ENCODE data around the gene SPINT3.
A peak's percentile ranks its signal among the peaks of the same experiment; 100 is the strongest.
"Not testable (repeated sequence)": the region's sequence is repeated elsewhere in the genome, so short reads cannot be mapped to it uniquely, and the experiment has no call there.

SPINT3 gene

DNA sequence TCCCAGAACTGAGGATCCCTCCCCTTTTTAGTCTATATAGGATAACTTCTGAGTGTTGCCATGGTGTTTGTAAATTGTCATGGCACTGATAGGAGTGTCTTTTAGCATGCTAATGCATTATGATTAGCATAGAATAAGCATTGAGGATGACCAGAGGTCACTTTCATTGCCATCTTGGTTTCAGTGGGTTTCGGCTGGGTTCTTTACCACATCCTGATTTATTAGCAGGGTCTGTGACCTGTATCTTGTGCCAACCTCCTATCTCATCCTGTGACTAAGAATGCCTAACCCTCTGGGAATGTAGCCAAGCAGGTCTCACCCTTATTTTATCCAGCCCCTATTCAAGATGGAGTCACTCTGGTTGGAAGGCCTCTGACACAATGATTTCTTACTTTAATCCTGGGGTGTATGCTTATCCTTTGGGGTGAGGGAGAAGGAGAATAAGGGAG, 26.3 kb downstream of the SPINT3 start:
- in situ Hi-C loops (cut with MboI; ENCODE audit: low sequenced_read_pairs), result no loop called here
- Histone ChIP-seq H3K36me3 (replicated peaks) (no peaks in the 10 kb centered on the region), H3K27me3 (ENCODE audit: low read depth) (peaks cover 17% of the 10 kb centered on the region), H3K4me3 (no peak overlapping the region), H3K9me3 (no peaks in the 10 kb centered on the region), H3K4me1 (no peaks in the 10 kb centered on the region)
- no peak for DNase-seq (ENCODE audit: low spot score in 2 of 2)

DNA sequence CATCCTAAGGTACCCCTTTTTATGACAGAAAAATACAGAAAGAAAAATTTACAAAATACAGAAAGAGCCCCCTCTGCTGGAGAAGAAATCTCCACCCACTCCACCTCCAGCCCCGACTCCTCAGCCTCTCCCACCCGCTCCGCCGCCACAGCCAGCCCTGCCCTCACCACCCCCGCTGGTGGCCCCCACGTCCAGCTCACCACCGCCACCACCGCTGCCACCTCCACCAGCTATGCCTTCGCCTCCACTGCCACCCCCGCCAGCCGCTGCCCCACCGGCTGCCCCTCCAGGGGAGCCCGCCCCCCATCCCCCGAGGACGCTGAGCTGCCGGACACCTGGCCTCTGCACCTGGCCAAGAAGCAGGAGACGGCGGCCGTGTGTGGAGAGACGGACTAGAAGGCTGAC, 28.2 kb downstream of the SPINT3 start:
- no peak overlapping the region for H3K4me3 ChIP-seq
- no peaks in the 10 kb centered on the region for H3K9me3 ChIP-seq
- DNase-seq (ENCODE audit: low spot score in 2 of 2), result peak in 1 of 2 experiments; percentile 35
- H3K36me3 ChIP-seq (replicated peaks), result no peaks in the 10 kb centered on the region
- H3K4me1 ChIP-seq, result no peaks in the 10 kb centered on the region
- peaks cover 32% of the 10 kb centered on the region for H3K27me3 ChIP-seq (ENCODE audit: low read depth)
- in situ Hi-C loops (cut with MboI; ENCODE audit: low sequenced_read_pairs), result no loop called here

DNA sequence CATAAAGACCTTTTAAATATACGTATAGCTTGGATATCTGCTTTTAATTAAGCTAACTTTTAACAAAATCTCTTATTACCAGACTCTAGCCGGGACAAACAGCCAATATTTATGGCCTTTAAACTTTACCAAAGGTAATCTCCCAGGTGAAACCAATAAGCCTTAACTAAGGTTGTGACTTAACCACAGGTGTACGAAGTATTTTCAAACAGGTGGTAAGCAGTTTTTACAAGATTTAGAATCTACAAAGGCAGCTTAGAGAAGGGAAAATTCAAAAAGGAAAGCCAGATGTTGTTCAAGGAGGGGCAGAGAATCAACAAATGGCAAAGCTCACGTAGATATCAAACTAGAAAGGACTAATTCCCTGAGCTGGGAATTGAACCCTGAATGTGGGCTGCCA, 30.0 kb downstream of the SPINT3 start:
- no peak for DNase-seq (ENCODE audit: low spot score in 2 of 2)
- in situ Hi-C loops (cut with MboI; ENCODE audit: low sequenced_read_pairs), result no loop called here

DNA sequence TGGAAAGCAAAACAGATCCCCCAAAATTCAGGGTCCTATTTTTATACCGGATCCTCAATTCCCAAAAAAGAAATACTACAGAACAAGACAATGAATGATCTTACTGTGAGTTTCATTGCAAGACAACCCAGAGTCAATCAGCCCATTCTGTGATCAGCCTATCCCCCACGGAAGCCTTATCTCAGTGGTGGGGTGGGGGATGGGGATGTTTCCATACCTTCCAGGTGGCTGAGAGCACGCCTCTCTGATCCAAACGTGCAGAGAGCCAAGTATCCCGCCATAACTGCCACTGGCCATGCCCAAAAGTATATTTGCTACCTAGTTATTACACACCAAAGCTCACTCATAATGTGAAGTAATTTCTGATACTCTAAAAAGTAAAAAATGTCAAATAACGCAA, 30.7 kb downstream of the SPINT3 start:
- H3K9me3 ChIP-seq, result no peaks in the 10 kb centered on the region
- in situ Hi-C loops (cut with MboI; ENCODE audit: low sequenced_read_pairs), result no loop called here
- no peaks in the 10 kb centered on the region for H3K36me3 ChIP-seq (replicated peaks)
- no peak overlapping the region for H3K4me3 ChIP-seq
- DNase-seq (ENCODE audit: low spot score in 2 of 2), result no peak
- peaks cover 41% of the 10 kb centered on the region for H3K27me3 ChIP-seq (ENCODE audit: low read depth)
- no peaks in the 10 kb centered on the region for H3K4me1 ChIP-seq

More for the DNA sequence above, 30.0 kb downstream of the SPINT3 start:
- no peaks in the 10 kb centered on the region for H3K9me3 ChIP-seq
- no peaks in the 10 kb centered on the region for H3K36me3 ChIP-seq (replicated peaks)
- H3K4me3 ChIP-seq, result no peak overlapping the region
- H3K4me1 ChIP-seq, result no peaks in the 10 kb centered on the region
- peaks cover 38% of the 10 kb centered on the region for H3K27me3 ChIP-seq (ENCODE audit: low read depth)

DNA sequence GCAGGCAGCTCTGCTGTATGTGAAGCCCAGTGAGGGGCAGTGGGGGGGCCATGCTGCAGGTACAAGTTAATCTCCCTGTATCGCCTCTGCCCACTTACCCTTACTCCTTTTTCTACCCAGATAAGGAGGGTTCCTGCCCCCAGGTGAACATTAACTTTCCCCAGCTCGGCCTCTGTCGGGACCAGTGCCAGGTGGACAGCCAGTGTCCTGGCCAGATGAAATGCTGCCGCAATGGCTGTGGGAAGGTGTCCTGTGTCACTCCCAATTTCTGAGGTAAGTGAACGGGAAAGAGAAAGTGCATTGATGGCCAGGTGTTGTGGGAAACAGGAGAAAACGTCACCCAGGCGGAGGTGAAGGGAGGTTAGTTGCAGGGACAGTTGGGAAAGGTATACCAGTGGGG, 35.6 kb downstream of the SPINT3 start:
- no peaks in the 10 kb centered on the region for H3K36me3 ChIP-seq (replicated peaks)
- H3K4me3 ChIP-seq, result no peak overlapping the region
- DNase-seq (ENCODE audit: low spot score in 2 of 2), result no peak
- in situ Hi-C loops (cut with MboI; ENCODE audit: low sequenced_read_pairs), result no loop called here
- peaks cover 30% of the 10 kb centered on the region for H3K27me3 ChIP-seq (ENCODE audit: low read depth)
- H3K4me1 ChIP-seq, result no peaks in the 10 kb centered on the region
- H3K9me3 ChIP-seq, result no peaks in the 10 kb centered on the region

DNA sequence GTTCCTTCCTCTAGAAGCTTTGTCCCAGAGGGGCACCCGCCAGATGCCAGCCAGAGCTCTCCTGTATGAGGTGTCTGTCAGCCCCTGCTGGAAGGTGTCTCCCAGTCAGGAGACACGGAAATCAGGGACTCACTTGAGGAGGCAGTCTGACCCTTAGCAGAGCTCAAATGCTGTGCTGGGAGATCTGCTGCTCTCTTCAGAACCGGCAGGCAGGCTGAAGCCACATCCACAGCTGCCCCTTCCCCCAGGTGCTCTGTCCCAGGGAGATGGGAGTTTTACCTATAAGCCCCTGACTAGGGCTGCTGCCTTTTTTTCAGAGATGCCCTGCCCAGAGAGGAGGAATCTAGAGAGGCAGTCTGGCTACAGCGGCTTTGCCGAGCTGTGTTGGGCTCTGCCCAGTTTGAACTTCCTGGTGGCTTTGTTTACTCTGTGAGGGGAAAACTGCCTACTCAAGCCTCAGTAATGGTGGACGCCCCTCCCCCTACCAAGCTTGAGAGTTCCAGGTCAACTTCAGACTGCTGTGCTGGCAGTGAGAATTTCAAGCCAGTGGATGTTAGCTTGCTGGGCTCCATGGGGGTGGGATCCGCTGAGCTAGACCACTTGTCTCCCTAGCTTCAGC, 37.8 kb downstream of the SPINT3 start:
- H3K4me3 ChIP-seq; in situ Hi-C loops (cut with MboI; ENCODE audit: low sequenced_read_pairs); H3K9me3 ChIP-seq; DNase-seq (ENCODE audit: low spot score in 2 of 2); H3K4me1 ChIP-seq; H3K36me3 ChIP-seq (replicated peaks): not testable (repeated sequence)
- H3K27me3 ChIP-seq (ENCODE audit: low read depth), result peaks cover 16% of the 10 kb centered on the region

DNA sequence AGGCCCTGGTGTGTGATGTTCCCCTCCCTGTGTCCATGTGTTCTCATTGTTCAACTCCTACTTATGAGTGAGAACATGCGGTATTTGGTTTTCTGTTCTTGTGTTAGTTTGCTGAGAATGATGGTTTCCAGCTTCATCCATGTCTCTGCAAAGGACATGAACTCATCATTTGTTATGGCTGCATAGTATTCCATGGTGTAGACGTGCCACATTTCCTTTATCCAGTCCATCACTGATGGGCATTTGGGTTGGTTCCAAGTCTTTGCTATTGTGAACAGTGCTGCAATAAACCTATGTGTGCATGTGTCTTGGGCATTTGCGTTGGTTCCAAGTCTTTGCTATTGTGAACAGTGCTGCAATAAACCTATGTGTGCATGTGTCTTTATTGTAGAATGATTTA, 43.1 kb downstream of the SPINT3 start:
- H3K9me3 ChIP-seq; H3K4me1 ChIP-seq; H3K27me3 ChIP-seq (ENCODE audit: low read depth); H3K4me3 ChIP-seq; H3K36me3 ChIP-seq (replicated peaks); in situ Hi-C loops (cut with MboI; ENCODE audit: low sequenced_read_pairs); DNase-seq (ENCODE audit: low spot score in 2 of 2): not testable (repeated sequence)

DNA sequence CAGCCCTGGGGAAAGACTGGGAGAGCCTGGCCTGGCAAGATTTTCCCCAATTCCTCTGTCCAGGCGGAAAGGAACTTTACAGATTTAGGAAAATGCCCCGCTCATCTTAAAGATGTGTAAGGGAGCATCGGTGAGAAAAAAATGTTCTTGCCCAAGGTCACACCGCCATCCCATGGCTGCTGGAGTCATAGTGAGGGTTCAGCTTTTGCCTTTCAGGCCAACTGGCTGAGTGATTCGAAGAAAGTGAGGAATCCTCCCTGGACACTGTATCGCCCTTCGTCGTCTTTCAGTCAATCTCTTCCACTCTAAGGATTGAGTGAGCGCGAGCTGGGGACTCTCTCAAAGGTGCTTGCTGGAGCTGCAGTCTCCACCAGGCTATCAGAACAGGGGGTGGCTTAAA, 44.5 kb downstream of the SPINT3 start:
- H3K9me3 ChIP-seq, result no peaks in the 10 kb centered on the region
- DNase-seq (ENCODE audit: low spot score in 2 of 2), result no peak
- H3K4me1 ChIP-seq, result no peaks in the 10 kb centered on the region
- H3K4me3 ChIP-seq, result peak overlapping the region; percentile 24
- in situ Hi-C loops (cut with MboI; ENCODE audit: low sequenced_read_pairs), result no loop called here
- H3K36me3 ChIP-seq (replicated peaks), result no peaks in the 10 kb centered on the region
- H3K27me3 ChIP-seq (ENCODE audit: low read depth), result peaks cover 10% of the 10 kb centered on the region

DNA sequence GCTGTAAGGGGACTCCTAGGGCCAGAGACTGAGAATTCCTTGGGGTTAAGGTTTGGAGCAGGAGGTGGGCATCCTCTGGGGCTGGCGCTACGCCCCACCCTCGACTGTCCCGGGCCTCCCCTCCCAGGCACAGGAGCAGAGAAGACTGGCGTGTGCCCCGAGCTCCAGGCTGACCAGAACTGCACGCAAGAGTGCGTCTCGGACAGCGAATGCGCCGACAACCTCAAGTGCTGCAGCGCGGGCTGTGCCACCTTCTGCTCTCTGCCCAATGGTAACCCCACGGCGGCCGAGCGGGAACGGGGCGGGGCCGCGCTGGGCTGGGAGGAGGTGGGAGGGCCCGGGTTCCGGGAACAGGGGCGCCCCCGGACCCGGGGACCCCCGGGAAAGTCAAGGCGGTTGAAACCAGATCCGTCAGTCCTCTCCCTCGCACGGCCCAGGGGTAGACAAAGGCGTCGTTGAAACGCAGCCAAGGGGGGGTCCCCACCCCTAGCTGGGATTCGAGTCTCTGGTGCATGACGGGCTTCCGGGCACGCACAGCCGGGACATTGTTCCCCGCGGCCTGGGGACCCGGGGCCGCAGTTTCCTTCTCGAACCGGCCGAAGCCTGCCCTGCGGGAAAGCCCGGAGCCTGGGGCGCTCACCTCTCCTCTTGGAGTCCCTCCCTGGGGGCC, 45.0 kb downstream of the SPINT3 start:
- no peaks in the 10 kb centered on the region for H3K4me1 ChIP-seq
- H3K9me3 ChIP-seq, result no peaks in the 10 kb centered on the region
- no peaks in the 10 kb centered on the region for H3K36me3 ChIP-seq (replicated peaks)
- peaks cover 14% of the 10 kb centered on the region for H3K27me3 ChIP-seq (ENCODE audit: low read depth)
- DNase-seq (ENCODE audit: low spot score in 2 of 2), result peak in 1 of 2 experiments; percentile 40
- H3K4me3 ChIP-seq, result peak overlapping the region; percentile 24
- in situ Hi-C loops (cut with MboI; ENCODE audit: low sequenced_read_pairs), result no loop called here

DNA sequence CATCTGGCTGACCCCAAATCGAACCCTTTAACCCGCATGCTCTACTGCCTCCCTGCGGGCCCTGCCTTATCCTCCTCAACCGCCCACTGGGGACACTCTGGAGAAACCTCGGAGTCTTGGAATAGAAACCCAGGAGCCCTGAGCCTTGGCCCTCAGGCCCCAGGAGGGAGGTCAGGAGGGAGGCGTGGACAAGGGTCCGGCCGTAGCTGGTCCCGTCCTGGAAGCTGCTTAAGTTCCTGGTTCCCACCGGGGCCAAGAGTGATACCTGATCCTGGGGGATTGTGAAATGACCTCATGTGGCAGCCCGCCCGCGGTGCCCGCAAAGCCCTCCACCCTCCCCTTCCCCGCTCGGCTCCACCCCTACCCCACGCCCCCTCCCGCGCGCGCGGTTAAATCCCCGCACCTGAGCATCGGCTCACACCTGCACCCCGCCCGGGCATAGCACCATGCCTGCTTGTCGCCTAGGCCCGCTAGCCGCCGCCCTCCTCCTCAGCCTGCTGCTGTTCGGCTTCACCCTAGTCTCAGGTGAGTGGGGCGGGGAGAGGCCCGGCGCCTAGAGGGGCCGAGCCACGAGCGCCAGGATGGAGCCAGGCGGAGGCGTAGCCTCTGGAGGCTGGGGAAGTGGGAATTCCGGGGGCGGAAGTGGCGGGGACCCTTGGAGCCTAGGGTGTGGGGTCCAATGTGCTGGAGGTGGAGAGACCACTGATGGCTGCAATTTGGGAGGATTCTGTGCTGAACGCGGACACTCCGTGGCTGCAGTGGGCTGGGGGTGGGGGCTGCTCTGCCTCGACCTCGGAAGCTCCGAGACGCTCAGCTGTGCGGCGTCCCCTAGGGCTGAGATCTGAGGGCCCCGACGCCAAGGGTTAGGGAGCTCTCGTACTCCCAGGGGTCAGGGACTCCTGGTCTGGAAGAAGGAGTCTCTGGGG, 45.8 kb downstream of the SPINT3 start, which contains the start of gene WFDC2:
Gene WFDC2 (plus strand): TSS at position 418 of the 926 bp plus-strand sequence. CDS start 29 bp downstream, at position 447.
- in situ Hi-C loops (cut with MboI; ENCODE audit: low sequenced_read_pairs), result no loop called here
- no peak for DNase-seq (ENCODE audit: low spot score in 2 of 2)

DNA sequence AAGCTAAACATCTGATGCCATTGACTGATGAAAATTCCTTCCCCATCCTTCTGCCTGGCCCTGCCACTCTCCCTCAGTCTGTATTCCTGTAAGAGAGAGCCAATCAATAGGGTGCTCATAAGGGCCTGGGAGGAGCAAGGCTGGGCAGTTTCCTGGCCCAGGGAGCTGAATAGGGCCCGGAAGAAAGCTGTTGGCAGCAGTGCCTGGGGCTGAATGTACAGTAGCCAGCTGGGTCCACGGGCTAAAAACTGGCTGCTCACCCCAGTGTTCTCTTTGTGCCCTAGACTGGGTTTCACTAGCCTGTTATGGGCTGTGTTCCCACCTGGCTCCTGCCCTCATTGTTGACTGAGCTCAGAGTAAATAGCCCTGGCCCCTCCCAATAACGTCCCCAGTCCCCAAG, 47.6 kb downstream of the SPINT3 start:
- in situ Hi-C loops (cut with MboI; ENCODE audit: low sequenced_read_pairs), result no loop called here
- Histone ChIP-seq H3K9me3 (no peaks in the 10 kb centered on the region), H3K4me3 (no peak overlapping the region), H3K36me3 (replicated peaks) (no peaks in the 10 kb centered on the region), H3K27me3 (ENCODE audit: low read depth) (peaks cover 12% of the 10 kb centered on the region), H3K4me1 (no peaks in the 10 kb centered on the region)
- no peak for DNase-seq (ENCODE audit: low spot score in 2 of 2)

More for the DNA sequence above, 45.8 kb downstream of the SPINT3 start, which contains the start of gene WFDC2:
- Histone ChIP-seq H3K4me3 (peak within 1 kb of the TSS; percentile 24), H3K9me3 (no peaks in the 10 kb centered on the region), H3K4me1 (no peaks in the 10 kb centered on the region), H3K36me3 (replicated peaks) (no peaks in the 10 kb centered on the region), H3K27me3 (ENCODE audit: low read depth) (peaks cover 15% of the 10 kb centered on the region)

DNA sequence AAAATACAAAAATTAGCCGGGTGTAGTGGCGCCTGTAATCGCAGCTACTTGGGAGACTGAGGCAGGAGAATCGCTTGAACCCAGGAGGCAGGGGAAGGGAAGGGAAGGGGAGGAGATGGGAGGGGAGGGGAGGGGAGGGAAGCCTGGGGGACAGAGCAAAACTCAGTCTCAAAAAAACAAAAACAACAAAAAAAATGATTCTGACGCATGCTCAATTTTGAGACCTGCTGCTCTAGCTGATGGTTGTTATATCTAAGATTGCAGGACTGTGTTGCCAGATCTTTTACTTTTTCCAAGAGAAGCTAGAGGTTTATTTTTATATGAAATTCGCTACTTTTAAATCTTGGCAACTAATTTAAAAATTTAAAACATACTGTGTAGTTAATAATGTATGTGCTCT, 48.2 kb downstream of the SPINT3 start:
- H3K36me3 ChIP-seq (replicated peaks), result no peaks in the 10 kb centered on the region
- DNase-seq (ENCODE audit: low spot score in 2 of 2), result no peak
- no peak overlapping the region for H3K4me3 ChIP-seq
- H3K4me1 ChIP-seq, result no peaks in the 10 kb centered on the region
- peaks cover 12% of the 10 kb centered on the region for H3K27me3 ChIP-seq (ENCODE audit: low read depth)
- in situ Hi-C loops (cut with MboI; ENCODE audit: low sequenced_read_pairs), result no loop called here
- no peaks in the 10 kb centered on the region for H3K9me3 ChIP-seq

DNA sequence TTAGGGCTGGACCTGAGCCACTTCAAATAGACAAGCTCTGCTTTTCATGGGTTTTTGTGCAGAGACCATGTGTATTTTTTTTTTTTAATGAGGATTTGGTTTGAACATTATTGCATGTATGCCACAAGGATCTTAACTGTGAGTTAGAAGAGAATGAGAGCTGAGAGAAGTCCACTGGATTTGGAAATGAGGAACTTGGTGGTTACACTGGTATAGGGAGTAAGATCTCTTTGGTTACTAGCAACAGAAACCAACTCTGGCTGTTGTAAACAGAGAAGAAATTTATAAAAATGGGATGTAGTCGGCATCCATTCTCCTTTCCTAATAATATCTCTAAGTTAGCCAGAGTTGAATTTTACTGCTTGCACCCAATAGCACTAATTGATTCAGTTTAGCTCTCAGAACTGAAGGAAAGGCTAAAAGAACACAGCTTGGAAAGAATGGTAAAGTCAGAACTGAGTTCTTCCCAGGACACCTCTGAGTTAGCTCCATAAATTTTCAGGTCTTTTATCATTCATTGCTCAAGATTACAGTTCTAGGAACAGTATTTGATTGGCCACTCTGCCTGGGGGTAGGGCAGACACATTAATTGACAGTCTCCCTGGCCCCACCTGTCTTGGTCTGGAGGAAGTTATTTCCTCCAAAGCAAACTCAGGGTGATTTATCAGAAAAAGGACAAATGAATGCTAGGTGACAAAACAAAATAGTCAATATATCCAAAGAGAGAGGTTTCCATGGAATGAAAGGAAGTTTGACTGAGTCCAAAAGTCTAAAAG, 49.7 kb downstream of the SPINT3 start:
- H3K4me1 ChIP-seq, result no peaks in the 10 kb centered on the region
- H3K9me3 ChIP-seq, result no peaks in the 10 kb centered on the region
- no peaks in the 10 kb centered on the region for H3K36me3 ChIP-seq (replicated peaks)
- no peak for DNase-seq (ENCODE audit: low spot score in 2 of 2)
- no peak overlapping the region for H3K4me3 ChIP-seq
- peaks cover 11% of the 10 kb centered on the region for H3K27me3 ChIP-seq (ENCODE audit: low read depth)
- in situ Hi-C loops (cut with MboI; ENCODE audit: low sequenced_read_pairs), result no loop called here
